Natural killer cell (primary cell): ENCODE measurements around the gene TMEM79. TPM values are rescaled to one million over a fixed set of nuclear protein-coding genes. Genes with fewer than 3 reads are reported as not detected.
A peak's percentile ranks its signal among the peaks of the same experiment; 100 is the strongest.

ENCODE experiments used
- ATAC-seq, 3 donors: fragments of 150-1000 bp in 2 of 3; fragments of 200-7000 bp in 1 of 3; cut with Tn5 transposase; 1 replicate in 1 of 3; 2 replicates in 2 of 3; pipeline ENCODE4 v1.10.0; 2021; ENCODE audit warnings: mild to moderate bottlenecking in 2 of 3, moderate library complexity in 2 of 3
- DNase-seq, 2 donors: peaks; one replicate each; pipeline versions ENCODE4 v3.0.0 to v3.0.0-alpha.2; 2013 to 2021; ENCODE audit warnings: mixed read lengths in 1 of 2
- H3K27ac ChIP-seq: one replicate; pipeline ENCODE4 v1.5.1; 2013; ENCODE audit warnings: mild to moderate bottlenecking, low read length
- H3K27me3 ChIP-seq: one replicate; pipeline ENCODE4 v1.6.1; 2013; ENCODE audit warnings: low read length; ENCODE audit not compliant: control insufficient read depth, insufficient read depth
- H3K36me3 ChIP-seq: one replicate; pipeline ENCODE4 v1.6.1; 2013; ENCODE audit warnings: low read length; ENCODE audit not compliant: control insufficient read depth, insufficient read depth
- H3K4me1 ChIP-seq: one replicate; pipeline ENCODE4 v1.6.1; 2013; ENCODE audit warnings: low read length; ENCODE audit not compliant: control insufficient read depth, insufficient read depth
- H3K4me3 ChIP-seq: one replicate; pipeline ENCODE4 v1.5.1; 2013; ENCODE audit warnings: low read length
- H3K9me3 ChIP-seq: one replicate; pipeline ENCODE4 v1.6.1; 2013; ENCODE audit warnings: low read length; ENCODE audit not compliant: control insufficient read depth, insufficient read depth
- H3K27ac Mint-ChIP-seq, 2 donors: one replicate each; pipeline ENCODE4 v1.8.0; 2022; ENCODE audit warnings: mild to moderate bottlenecking in 2 of 2, mixed read lengths in 2 of 2, moderate library complexity in 1 of 2
- H3K27me3 Mint-ChIP-seq, 2 donors: one replicate each; pipeline ENCODE4 v1.8.0; 2022; ENCODE audit warnings: low read depth in 2 of 2, mixed read lengths in 2 of 2
- H3K36me3 Mint-ChIP-seq: one replicate; pipeline ENCODE4 v1.8.0; 2022; ENCODE audit warnings: mixed read lengths
- H3K4me1 Mint-ChIP-seq, 2 donors: one replicate each; pipeline ENCODE4 v1.8.0; 2022; ENCODE audit warnings: mixed read lengths in 2 of 2
- H3K4me3 Mint-ChIP-seq: one replicate; pipeline ENCODE4 v1.8.0; 2022; ENCODE audit warnings: mild to moderate bottlenecking, moderate library complexity, mixed read lengths
- H3K9me3 Mint-ChIP-seq, 2 donors: one replicate each; pipeline ENCODE4 v1.8.0; 2022; ENCODE audit warnings: mixed read lengths in 2 of 2
- CTCF ChIP-seq: fragments of 200-600 bp; IDR thresholded peaks from one replicate; pipeline ENCODE4 v1.8.0; 2022; ENCODE audit warnings: antibody characterized with exemption
- WGBS: methylation state at CpG from one replicate; pipeline ENCODE4 v1.1.7; 2013; ENCODE audit warnings: missing lambda C conversion rate; ENCODE audit not compliant: insufficient coverage; 5-methylcytosine and 5-hydroxymethylcytosine counted together
- intact Hi-C: fragments of 100-400 bp; cut with micrococcal nuclease; formaldehyde crosslinking; loops from one replicate; pipeline ENCODE4 v1.14.2; 2022
- total RNA-seq, 4 donors: library from RNA; stranded (reverse); fragments of 120-200 nt in 1 of 4; gene quantifications; one replicate each; pipeline versions ENCODE4 v1.2.3 to v1.2.4, GENCODE V29; 2013 to 2022

The TMEM79 gene
- total RNA-seq, 3 donors from 2014 or later (not counting 1 experiment from before 2014, with no cell fraction given) = 3.3 to 5.8 (median 5.0) TPM

DNA sequence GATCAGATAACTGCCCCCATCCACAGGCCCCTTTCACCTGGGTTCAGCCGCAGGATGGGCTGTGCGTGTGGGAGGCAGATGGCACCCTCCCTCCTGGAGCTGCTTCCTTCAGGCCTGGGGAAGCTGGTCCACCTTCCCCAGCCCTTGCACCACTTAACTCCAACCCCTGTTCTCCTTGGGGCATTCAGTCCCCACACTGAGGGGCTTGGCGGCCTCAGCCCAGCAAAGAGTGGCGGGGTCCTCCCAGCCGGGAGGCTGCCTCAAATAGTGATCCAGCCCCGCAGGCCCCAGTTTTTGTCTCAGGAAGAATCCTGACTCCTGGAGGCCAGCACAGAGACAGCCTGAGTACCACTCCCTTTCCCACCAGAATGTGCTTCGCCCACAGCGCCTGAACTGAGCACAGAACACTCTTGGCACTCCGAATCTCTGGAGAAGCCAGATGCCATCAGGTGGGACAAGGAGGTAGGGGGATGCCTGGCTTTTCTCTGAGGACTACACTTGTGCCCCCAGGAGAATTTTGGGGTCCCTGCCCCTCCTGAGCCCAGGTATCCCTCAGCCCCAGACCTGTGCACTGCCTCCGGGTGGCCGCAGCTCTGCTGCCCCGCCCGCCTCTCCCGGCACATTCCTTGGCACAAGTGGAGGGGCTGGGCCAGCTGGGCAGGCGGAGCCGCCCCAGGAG is 37.2 kb upstream of the TMEM79 start:
- no peak for DNase-seq
- intact Hi-C loops = no loop called here
- WGBS = 91% methylated on average over 16 of the region's 16 CpGs
- TF ChIP-seq CTCF = no peak
- Mint-ChIP-seq H3K27ac (peak overlapping the region in 1 of 2 donors; percentile 83), H3K4me3 (no peak overlapping the region), H3K4me1 (peaks cover 0 to 24% of the 10 kb centered on the region in 2 donors), H3K27me3 (no peaks in the 10 kb centered on the region), H3K36me3 (no peaks in the 10 kb centered on the region), H3K9me3 (no peaks in the 10 kb centered on the region)
- Histone ChIP-seq H3K9me3 (no peaks in the 10 kb centered on the region), H3K27me3 (no peaks in the 10 kb centered on the region), H3K4me1 (peaks cover 17% of the 10 kb centered on the region), H3K27ac (no peak overlapping the region), H3K4me3 (no peak overlapping the region), H3K36me3 (peaks cover 25% of the 10 kb centered on the region)
- ATAC-seq = no peak

DNA sequence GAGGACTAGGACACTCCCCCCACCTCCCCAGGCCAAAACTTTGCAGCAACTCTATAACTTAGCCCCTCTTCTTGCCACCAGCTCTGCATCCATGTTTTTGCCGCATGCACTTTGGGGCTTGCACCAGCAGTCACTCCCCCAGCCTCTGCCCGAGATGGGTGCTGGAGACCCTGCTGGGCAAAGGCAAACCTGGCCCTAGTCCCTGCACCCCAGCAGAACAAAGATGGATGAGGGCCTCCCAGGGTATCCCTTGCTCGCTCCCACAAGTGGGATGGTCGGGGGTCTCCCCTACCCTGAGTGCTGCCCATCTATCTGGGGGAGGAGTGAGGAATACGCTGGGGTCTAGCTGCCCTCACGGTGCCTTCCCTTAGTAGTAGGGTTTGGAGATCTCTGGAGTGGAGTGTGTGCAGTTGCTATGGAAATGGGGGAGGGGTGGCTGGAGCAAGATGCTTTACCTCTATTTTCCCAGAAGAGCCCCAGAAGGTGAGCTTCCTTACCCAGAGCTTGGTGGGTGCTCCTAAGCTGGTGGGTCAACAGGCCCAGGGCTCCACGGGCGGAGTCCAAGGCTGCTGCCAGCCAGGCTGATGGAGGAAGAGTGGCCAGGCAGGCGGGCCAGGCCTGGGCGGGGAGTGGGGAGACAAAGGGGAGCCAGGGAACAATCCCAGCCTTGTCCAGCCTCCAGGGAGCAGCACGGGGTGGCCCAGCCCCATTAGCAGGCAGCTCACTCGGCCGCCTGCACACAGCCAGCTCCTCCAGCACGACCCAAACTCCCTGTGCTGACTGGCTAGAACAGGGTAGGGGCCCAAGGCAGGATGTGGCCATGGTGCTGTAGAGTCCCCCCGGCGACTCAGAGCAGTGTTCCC is 36.4 kb upstream of the TMEM79 start, which contains the start of gene PAQR6:
Gene PAQR6, minus strand, starts transcription at position 597 of the 863 bp plus-strand sequence. CDS start 1,325 bp downstream, outside the sequence.
- DNase-seq (no peak), ATAC-seq (no peak)
- Histone ChIP-seq H3K27ac (no peak within 1 kb of the TSS), H3K4me3 (no peak within 1 kb of the TSS), H3K9me3 (no peaks in the 10 kb centered on the region), H3K27me3 (no peaks in the 10 kb centered on the region), H3K36me3 (peaks cover 32% of the 10 kb centered on the region), H3K4me1 (peaks cover 16% of the 10 kb centered on the region)
- 89% methylated on average over 16 of the region's 16 CpGs for WGBS
- H3K9me3 Mint-ChIP-seq = no peaks in the 10 kb centered on the region
- no peak for TF ChIP-seq CTCF
- H3K27me3 Mint-ChIP-seq = no peaks in the 10 kb centered on the region
- H3K4me1 Mint-ChIP-seq = peaks cover 0 to 24% of the 10 kb centered on the region in 2 donors
- intact Hi-C loops = no loop called here
- H3K4me3 Mint-ChIP-seq = peak within 1 kb of the TSS; percentile 37
- H3K36me3 Mint-ChIP-seq = no peaks in the 10 kb centered on the region
- peak within 1 kb of the TSS; percentile 31 to 38 for H3K27ac Mint-ChIP-seq

DNA sequence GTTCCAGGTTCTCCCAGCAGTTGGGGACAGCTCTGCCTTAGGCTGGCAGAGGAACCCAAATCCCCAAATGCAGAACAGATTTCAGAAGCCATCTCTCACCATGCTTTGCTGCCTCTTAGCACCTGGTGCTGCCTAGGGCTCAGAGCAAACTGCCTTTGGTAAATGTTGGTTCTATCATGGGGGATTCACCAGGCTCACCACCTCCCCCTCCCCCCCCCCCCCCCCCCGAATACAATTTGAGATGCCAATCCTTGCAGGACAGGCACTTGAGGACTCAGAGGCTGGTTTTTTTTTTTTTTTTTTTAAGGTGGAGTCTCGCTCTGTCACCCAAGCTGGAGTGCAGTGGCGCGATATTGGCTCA is 35.8 kb upstream of the TMEM79 start:
- H3K4me3 ChIP-seq = no peak overlapping the region
- no peaks in the 10 kb centered on the region for H3K36me3 Mint-ChIP-seq
- no peak for ATAC-seq
- H3K27ac Mint-ChIP-seq = peak overlapping the region; percentile 31 to 38
- H3K27me3 Mint-ChIP-seq = no peaks in the 10 kb centered on the region
- H3K4me1 Mint-ChIP-seq = peaks cover 0 to 24% of the 10 kb centered on the region in 2 donors
- no peak overlapping the region for H3K27ac ChIP-seq
- H3K27me3 ChIP-seq = no peaks in the 10 kb centered on the region
- H3K36me3 ChIP-seq = peaks cover 39% of the 10 kb centered on the region
- no peak overlapping the region for H3K4me3 Mint-ChIP-seq
- intact Hi-C loops = no loop called here
- no peaks in the 10 kb centered on the region for H3K9me3 Mint-ChIP-seq
- WGBS = 93% methylated on average over 3 of the region's 4 CpGs
- H3K4me1 ChIP-seq = peaks cover 16% of the 10 kb centered on the region
- peak in 1 of 2 donors; percentile 29 for DNase-seq
- no peak for TF ChIP-seq CTCF
- H3K9me3 ChIP-seq = no peaks in the 10 kb centered on the region
